ENCODE data around the gene PEX16.
A peak's percentile ranks its signal among the peaks of the same experiment; 100 is the strongest.
"Not testable (repeated sequence)": the region's sequence is repeated elsewhere in the genome, so short reads cannot be mapped to it uniquely, and the experiment has no call there.

PEX16 gene

GRCh38 chr11:45918331-45918941, 759 bp upstream of the PEX16 start:
- no peak for DNase-seq (ENCODE audit: low read depth)

- no peak for DNase-seq (ENCODE audit: low read depth)
Observed at GRCh38 chr11:45917286-45917622, 423 bp downstream of the PEX16 start.

GRCh38 chr11:45915446-45915845, 2.2 kb downstream of the PEX16 start:
- no peak for DNase-seq (ENCODE audit: low read depth)

GRCh38 chr11:45913942-45914635, 3.6 kb downstream of the PEX16 start:
- DNase-seq (ENCODE audit: low read depth), result no peak

GRCh38 chr11:45913514-45913913, 4.2 kb downstream of the PEX16 start:
- DNase-seq (ENCODE audit: low read depth), result no peak

GRCh38 chr11:45910623-45911022, 7.1 kb downstream of the PEX16 start:
- DNase-seq (ENCODE audit: low read depth), result no peak

GRCh38 chr11:45909594-45910475, 7.8 kb downstream of the PEX16 start:
- DNase-seq (ENCODE audit: low read depth), result no peak

- no peak for DNase-seq (ENCODE audit: low read depth)
Observed at GRCh38 chr11:45907911-45908370, 9.7 kb downstream of the PEX16 start.

- DNase-seq (ENCODE audit: low read depth), result no peak
Observed at GRCh38 chr11:45906965-45907611, 10.6 kb downstream of the PEX16 start, which contains the start of gene FREY1. TSS of gene FREY1 (minus strand) at chr11:45907271. CDS start at chr11:45907245, 26 bp downstream.

GRCh38 chr11:45906096-45906682, 11.5 kb downstream of the PEX16 start:
- no peak for DNase-seq (ENCODE audit: low read depth)

- not testable (repeated sequence) for DNase-seq (ENCODE audit: low read depth)
Observed at GRCh38 chr11:45905576-45905975, 12.1 kb downstream of the PEX16 start.

GRCh38 chr11:45905095-45905494, 12.6 kb downstream of the PEX16 start:
- DNase-seq (ENCODE audit: low read depth), result no peak

- DNase-seq (ENCODE audit: low read depth), result no peak
Observed at GRCh38 chr11:45904309-45904915, 13.3 kb downstream of the PEX16 start.

- no peak for DNase-seq (ENCODE audit: low read depth)
Observed at GRCh38 chr11:45902452-45903380, 15.0 kb downstream of the PEX16 start.

- DNase-seq (ENCODE audit: low read depth), result no peak
Observed at GRCh38 chr11:45901626-45902025, 16.1 kb downstream of the PEX16 start.

GRCh38 chr11:45900916-45901617, 16.6 kb downstream of the PEX16 start:
- no peak for DNase-seq (ENCODE audit: low read depth)

- DNase-seq (ENCODE audit: low read depth), result not testable (repeated sequence)
Observed at GRCh38 chr11:45900175-45900800, 17.4 kb downstream of the PEX16 start.

GRCh38 chr11:45899448-45900174, 18.1 kb downstream of the PEX16 start:
- DNase-seq (ENCODE audit: low read depth), result peak; percentile 38

- DNase-seq (ENCODE audit: low read depth), result no peak
Observed at GRCh38 chr11:45899086-45899447, 18.6 kb downstream of the PEX16 start.
